ES-I3 (cell line): Measurements from ENCODE around the gene PLOD1.

ENCODE experiments used
- H3K36me3 ChIP-seq: 2 replicates; pipeline ENCODE4 v1.6.1; 2013; ENCODE audit warnings: mild to moderate bottlenecking, low read length, control low read depth, moderate library complexity; ENCODE audit not compliant: insufficient read depth
- H3K4me1 ChIP-seq: 2 replicates; pipeline ENCODE4 v1.6.1; 2013; ENCODE audit warnings: mild to moderate bottlenecking, control low read depth, low read length; ENCODE audit not compliant: insufficient read depth
- H3K9ac ChIP-seq: 2 replicates; pipeline ENCODE4 v1.6.1; 2013; ENCODE audit warnings: low read depth, mild to moderate bottlenecking, low read length, moderate library complexity
- H3K9me3 ChIP-seq: 2 replicates; pipeline ENCODE4 v1.6.1; 2013; ENCODE audit warnings: mild to moderate bottlenecking, low read length, moderate library complexity; ENCODE audit not compliant: control insufficient read depth, insufficient read depth

Gene PLOD1

DNA sequence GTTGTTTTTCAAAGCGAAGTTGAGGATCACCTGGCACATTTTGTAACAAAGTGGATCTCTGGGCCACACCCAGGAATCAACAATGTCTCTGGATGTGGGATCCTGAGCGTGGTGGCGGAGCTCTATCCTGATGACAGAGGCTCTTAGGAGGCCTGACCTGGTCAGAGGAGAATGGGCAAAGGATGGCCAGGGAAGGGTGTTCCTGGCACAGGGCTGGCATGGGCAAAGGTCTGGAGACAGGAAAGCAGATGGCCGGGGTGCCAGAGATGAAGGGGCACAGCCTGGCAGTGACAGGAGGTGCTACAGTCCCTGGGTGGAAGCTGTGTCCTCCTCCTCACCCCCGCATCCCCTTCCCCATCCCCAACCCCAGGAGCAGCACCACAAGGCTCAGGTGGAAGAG lies 25.8 kb downstream of the PLOD1 start:
- Histone ChIP-seq H3K36me3 (peaks cover 7% of the 10 kb centered on the region), H3K9ac (no peak overlapping the region), H3K4me1 (no peaks in the 10 kb centered on the region), H3K9me3 (no peaks in the 10 kb centered on the region)

DNA sequence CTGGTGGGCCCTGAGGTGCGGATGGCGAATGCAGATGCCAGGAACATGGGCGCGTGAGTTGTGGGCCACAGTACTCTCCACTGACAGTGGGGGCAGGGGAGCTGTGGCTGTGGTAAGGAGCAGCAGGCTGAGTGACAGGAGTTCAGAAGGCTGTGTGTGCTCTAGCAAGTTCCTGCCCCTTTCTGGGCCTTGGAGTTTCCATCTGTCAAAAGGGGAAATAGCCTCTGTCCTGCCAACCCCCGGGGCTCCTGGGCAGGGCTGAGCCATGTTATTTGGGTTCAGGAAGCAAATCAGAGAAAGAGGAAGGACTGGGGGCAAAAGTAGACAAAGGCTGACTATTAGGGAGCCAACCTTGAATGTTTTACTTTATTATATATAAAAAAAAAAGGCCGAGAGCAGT lies 26.2 kb downstream of the PLOD1 start:
- no peaks in the 10 kb centered on the region for H3K4me1 ChIP-seq
- no peaks in the 10 kb centered on the region for H3K9me3 ChIP-seq
- H3K9ac ChIP-seq = no peak overlapping the region
- peaks cover 7% of the 10 kb centered on the region for H3K36me3 ChIP-seq

DNA sequence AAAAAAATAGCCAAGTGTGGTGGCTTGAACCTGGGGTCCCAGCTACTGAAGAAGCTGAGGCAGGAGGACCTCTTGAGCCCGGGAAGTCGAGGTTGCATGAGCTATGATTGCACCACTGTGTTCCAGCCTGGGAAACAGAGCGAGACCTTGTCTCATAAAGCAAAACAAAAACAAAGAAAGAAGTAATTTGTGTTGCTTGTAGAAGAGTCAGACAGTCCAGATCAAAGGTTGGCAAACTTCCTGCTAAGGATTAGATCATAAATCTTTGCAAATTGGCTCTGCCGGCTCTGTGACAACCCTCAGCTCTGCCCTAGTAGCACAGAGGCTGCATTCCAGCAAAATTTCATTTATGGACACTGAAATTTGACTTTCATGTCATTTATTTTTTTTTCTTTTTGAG lies 26.7 kb downstream of the PLOD1 start:
- H3K4me1 ChIP-seq = no peaks in the 10 kb centered on the region
- H3K36me3 ChIP-seq = peaks cover 7% of the 10 kb centered on the region
- H3K9ac ChIP-seq = no peak overlapping the region
- H3K9me3 ChIP-seq = no peaks in the 10 kb centered on the region

DNA sequence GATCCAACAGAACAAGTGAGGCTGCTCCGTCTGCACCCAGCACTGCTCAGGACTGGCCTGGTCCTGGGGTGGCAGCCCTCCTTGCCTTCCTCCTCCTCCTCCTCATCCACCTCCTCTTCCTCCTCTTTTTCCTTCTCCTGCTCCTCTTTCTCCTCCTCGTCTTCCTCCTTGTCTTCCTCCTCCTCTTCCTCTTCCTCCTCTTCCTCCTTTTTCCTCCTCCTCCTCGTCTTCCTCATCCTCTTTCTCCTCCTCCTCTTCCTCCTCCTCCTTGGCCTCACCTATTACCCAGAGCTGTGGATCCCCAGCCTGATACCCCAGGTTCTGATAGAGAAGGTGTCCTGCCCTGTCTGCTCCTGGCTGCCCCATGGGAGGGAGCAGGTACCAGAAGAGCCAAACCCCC lies 29.1 kb downstream of the PLOD1 start:
- no peaks in the 10 kb centered on the region for H3K9me3 ChIP-seq
- no peak overlapping the region for H3K9ac ChIP-seq
- H3K4me1 ChIP-seq = no peaks in the 10 kb centered on the region
- H3K36me3 ChIP-seq = no peaks in the 10 kb centered on the region

DNA sequence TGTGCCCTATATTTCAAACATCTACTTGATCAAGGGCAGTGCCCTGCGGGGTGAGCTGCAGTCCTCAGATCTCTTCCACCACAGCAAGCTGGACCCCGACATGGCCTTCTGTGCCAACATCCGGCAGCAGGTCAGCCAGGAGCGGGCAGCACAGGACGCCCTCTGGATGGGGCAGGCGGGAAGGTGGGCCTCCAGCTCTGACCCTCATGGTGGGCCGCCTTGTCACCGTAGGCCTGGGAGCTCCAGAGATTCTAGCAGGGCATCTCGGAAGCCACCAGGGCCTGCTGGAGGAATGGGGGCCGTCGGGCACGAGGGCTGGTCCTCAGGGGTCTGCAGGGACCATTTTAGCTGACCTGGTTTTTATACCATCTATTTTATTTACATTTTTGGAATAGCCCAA lies 30.1 kb downstream of the PLOD1 start:
- no peaks in the 10 kb centered on the region for H3K36me3 ChIP-seq
- H3K9me3 ChIP-seq = no peaks in the 10 kb centered on the region
- H3K4me1 ChIP-seq = no peaks in the 10 kb centered on the region
- no peak overlapping the region for H3K9ac ChIP-seq

DNA sequence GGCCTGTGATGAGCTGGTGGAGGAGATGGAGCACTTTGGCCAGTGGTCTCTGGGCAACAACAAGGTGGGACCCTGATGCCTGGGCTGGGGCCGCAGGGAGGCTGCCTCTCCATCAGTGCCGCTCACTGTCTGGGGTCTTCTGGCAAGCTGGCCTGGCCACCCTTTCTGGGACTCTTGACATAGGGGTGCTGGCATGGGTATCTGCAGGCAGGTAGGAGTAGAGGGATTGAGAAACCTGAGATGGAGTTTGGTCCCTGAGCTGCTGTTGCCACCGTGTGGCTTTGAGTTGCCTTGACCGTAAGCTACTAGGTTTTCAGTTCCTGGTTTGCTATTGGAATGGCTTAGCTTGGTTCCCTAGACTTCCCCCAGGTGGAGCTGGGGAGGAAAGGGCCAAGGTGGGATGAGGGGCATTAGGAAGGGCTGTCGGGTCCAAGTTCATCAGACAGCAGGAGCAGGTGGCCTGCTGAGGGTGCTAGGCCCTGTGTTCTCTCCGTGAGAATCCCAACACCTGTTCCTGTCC lies 32.6 kb downstream of the PLOD1 start:
- Histone ChIP-seq H3K9me3 (no peaks in the 10 kb centered on the region), H3K4me1 (no peaks in the 10 kb centered on the region), H3K36me3 (no peaks in the 10 kb centered on the region), H3K9ac (no peak overlapping the region)

DNA sequence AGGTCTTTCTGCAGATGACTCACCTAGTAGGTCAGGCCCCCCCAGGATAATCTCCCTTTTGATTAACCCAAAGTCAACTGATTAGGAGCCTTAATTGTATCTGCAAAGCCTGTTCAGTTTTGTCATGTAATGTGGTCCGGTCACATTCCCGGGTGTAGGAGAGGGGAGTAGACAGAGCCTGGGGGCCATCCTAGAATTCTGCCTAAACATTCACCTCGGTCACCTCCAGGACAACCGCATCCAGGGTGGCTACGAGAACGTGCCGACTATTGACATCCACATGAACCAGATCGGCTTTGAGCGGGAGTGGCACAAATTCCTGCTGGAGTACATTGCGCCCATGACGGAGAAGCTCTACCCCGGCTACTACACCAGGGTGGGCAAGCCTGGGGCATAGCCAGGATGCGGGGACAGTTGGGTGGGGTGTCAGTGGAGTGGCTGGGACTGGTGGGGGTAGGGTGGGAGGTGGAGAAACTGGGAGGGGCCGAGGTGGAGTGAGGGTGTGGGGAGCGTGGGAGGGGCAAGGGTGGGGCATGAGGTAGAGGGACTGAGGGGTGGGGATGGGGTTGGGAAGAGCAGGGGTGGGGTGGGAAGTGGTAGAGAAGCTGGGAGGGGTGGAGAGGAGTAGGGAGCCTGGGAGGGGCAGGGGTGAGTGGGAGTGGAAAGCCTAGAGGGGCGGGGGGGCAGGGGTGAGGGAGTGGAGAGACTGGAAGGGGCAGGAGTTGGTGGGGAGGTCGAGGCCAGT lies 36.1 kb downstream of the PLOD1 start:
- Histone ChIP-seq H3K36me3 (no peaks in the 10 kb centered on the region), H3K9me3 (no peaks in the 10 kb centered on the region), H3K4me1 (no peaks in the 10 kb centered on the region), H3K9ac (no peak overlapping the region)

DNA sequence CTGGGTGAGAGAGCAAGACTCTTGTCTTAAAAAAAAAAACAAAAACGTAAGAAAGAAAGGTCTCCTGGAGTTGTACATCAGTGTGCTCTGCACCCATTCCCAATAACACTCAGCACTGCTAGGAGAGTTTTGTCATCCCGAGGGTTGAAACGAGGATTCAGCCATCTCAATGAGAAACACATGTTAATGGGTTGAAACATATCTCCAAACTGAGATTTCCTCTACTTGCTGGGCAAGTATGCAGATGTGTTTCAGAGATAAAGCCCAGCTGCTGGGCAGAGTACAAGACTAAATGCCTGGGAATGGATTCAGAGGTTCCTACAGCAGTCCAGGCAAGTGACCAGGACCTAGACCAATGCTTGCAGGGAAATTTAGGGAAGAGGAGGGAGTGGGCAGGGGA lies 43.1 kb downstream of the PLOD1 start:
- no peaks in the 10 kb centered on the region for H3K4me1 ChIP-seq
- peaks cover 1% of the 10 kb centered on the region; the same call in 1 of the 2 replicates for H3K36me3 ChIP-seq
- no peaks in the 10 kb centered on the region for H3K9me3 ChIP-seq
- no peak overlapping the region for H3K9ac ChIP-seq

DNA sequence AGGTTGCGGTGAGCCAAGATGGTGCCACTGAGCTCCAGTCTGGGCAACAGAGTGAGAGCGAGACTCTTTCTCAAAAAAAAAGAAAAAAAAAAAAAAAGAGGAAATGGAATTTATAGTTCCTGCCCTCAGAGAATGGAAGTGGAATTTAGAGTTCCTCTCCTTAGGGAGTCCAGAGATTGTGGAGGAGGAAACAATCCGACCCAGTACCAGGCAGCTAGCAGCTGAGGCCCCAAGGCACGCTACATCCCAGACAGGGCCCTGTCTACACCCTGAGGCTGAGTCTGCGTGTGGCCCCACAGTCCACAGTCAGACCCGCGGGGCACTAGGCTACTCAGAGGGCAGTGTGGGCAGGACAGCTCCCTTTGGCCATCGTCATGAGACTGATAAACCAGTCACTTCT lies 43.8 kb downstream of the PLOD1 start:
- Histone ChIP-seq H3K36me3 (peaks cover 6% of the 10 kb centered on the region; the same call in 1 of the 2 replicates), H3K9ac (no peak overlapping the region), H3K4me1 (no peaks in the 10 kb centered on the region), H3K9me3 (no peaks in the 10 kb centered on the region)

DNA sequence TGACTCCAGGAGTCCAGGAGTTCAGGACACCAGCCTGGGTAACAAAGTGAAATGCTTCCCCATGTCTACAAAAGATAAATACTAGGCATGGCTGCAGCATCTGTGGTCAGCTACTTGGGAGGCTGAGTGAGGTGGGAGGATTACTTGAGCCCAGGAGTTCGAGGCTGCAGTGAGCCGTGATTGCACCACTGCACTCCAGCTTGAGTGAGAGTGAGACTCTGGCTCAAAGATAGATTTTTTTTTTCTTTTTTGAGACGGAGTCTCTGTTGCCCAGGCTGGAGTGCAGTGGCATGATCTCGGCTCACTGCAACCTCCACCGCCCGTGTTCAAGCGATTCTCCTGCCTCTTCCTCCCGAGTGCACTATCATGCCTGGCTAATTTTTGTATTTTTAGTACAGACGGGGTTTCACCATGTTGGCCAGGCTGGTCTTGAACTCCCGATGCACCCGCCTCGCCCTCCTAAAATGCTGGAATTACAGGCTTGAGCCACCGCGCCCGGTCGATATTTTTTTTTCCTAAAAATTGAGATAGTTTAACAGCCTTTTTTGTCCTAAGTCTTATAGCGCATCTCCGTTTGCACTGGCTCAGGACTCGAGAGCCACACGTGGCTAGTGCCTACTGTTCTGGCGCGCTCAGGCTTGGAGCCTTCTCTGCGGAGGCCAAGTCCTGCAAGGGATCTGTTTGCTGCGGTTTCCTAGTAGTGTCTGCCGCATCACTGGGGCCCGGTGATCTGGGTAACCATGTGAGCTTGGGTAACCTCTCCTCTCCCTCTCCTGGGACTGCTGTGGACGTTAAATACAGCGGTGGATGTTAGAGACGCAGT lies 44.7 kb downstream of the PLOD1 start:
- H3K4me1 ChIP-seq = no peaks in the 10 kb centered on the region
- H3K36me3 ChIP-seq = peaks cover 13% of the 10 kb centered on the region
- H3K9me3 ChIP-seq = no peaks in the 10 kb centered on the region
- H3K9ac ChIP-seq = peak overlapping the region; percentile 43

DNA sequence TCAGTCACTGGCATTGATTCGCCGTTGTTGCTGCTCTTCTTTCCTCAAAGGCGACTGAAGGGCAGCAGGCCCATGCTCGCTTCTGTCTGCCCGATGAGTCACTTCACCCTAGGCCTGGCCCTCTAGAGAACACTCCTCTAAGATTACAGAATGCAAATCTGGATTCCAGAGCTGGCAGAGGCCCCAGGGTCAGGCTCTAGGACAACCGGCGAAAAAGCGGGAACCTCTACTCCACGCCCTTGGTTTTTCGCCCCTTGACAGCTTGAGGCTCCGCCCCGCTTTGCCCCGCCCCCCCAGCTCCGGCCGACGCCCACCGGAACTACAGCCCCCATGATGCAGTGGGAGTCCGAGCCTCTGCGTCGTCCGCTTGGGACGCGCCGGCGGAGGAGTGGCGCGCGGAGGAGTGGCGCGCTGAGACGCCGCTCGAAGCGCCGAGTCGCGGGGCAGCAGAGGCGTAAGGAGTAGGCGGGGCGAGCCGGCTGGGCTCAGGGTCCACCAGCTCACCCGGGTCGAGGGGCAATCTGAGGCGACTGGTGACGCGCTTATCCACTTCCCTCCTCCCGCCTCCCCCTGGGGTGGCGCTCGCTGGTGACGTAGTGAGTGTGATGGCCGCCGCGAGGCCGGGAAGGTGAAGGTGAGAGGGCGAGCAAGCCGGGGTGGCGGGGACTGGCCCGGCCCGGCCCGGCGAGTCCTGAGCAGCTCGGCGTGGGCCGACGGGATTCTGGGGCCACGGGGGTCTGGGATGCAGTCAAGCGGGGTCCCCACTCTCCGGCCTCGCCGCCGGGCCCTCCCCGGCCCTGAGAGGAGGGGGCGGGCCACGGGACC lies 45.5 kb downstream of the PLOD1 start, which contains the start of gene MFN2:
Gene MFN2 (plus strand): TSS at position 594 of the 825 bp plus-strand sequence. CDS start 8,725 bp downstream, outside the sequence.
- Histone ChIP-seq H3K9ac (peak within 1 kb of the TSS; percentile 69), H3K4me1 (no peaks in the 10 kb centered on the region), H3K9me3 (no peaks in the 10 kb centered on the region), H3K36me3 (peaks cover 15% of the 10 kb centered on the region)

DNA sequence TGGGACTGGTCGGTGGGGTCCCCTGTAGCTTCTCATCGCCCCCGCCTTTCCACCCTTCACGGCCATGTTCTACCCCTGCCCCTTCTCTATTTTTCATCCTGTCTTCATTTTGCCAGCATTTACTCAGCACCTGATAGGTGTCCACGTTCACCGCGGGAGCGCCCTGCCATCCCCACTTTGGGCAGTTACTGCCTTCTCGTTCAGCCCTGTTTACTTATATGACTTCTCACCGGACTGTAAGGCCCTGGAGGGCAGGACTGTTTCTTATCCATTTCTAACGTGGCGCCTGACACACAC lies 46.1 kb downstream of the PLOD1 start:
- H3K9me3 ChIP-seq = no peaks in the 10 kb centered on the region
- H3K4me1 ChIP-seq = no peaks in the 10 kb centered on the region
- H3K36me3 ChIP-seq = peaks cover 15% of the 10 kb centered on the region
- peak overlapping the region; percentile 69 for H3K9ac ChIP-seq

DNA sequence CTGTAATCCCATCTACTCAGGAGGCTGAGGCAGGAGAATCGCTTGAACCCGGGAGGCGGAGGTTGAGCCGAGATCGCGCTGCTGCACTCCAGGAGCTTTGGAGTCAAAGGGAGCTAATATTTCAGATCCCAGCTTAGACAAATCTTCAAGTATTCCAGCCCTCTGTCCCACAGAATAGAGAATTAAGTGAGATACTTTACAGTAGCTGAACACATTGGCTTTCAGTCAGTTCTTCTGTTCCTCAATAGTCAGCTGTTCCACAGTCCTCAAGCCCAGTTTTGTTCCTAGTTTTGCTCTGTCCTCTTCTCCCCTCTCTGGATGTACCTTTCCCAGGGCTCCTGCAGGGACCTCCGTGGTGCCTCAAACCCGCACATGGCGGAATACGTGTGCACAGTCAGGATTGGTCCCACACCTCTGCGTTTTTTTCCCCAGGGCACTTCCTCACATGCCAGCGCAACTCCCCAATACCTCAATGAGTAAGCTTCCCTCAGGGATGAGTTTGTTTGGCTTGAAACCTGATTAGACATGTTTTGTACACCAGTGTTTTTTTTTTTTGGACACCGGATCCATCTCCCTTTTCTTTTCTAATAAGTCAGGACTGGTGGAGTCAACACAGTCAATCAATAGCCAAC lies 47.0 kb downstream of the PLOD1 start:
- Histone ChIP-seq H3K36me3 (peaks cover 15% of the 10 kb centered on the region), H3K9ac (no peak overlapping the region), H3K9me3 (no peaks in the 10 kb centered on the region), H3K4me1 (no peaks in the 10 kb centered on the region)

DNA sequence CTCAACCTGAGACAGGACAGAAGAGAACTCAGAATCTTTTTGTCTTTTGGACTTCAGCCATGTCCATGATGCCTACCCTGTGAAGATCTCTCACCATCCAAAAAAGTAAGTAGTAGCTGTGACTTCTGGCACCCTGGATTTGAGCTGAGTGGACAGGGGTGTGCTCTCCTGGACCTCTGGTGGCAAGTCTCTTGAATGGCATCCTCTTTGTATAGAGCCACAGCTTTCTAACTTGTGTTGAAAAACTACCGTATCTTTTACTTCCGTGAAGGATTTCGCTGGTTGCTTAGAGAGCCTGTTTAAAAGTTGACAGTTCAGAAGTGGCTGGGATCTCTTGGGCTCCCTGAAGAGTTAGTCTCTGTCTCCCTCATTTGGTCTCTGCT lies 47.5 kb downstream of the PLOD1 start:
- no peaks in the 10 kb centered on the region for H3K4me1 ChIP-seq
- no peaks in the 10 kb centered on the region for H3K9me3 ChIP-seq
- no peak overlapping the region for H3K9ac ChIP-seq
- H3K36me3 ChIP-seq = peaks cover 15% of the 10 kb centered on the region
